Chondrocyte (in vitro differentiated cells): Measurements from ENCODE around the gene UTP4. TPM values are rescaled to one million over a fixed set of nuclear protein-coding genes. Genes with fewer than 3 reads are reported as not detected.

Experiments used
- DNase-seq: peaks from one replicate; pipeline ENCODE4 v3.0.0; 2021; ENCODE audit warnings: mixed read lengths, low spot score
- H3K27ac Mint-ChIP-seq: one replicate; pipeline ENCODE4 v1.8.0; 2021; ENCODE audit warnings: mild to moderate bottlenecking, moderate library complexity, mixed read lengths; ENCODE audit not compliant: unreplicated experiment
- H3K27me3 Mint-ChIP-seq: 2 replicates; pipeline ENCODE4 v1.8.0; 2021; ENCODE audit warnings: low read depth, mixed read lengths
- H3K36me3 Mint-ChIP-seq: 2 replicates; pipeline ENCODE4 v1.8.0; 2021; ENCODE audit warnings: low read depth, mixed read lengths
- H3K4me1 Mint-ChIP-seq: 2 replicates; pipeline ENCODE4 v1.8.0; 2021; ENCODE audit warnings: low read depth, mild to moderate bottlenecking, mixed read lengths
- H3K4me3 Mint-ChIP-seq: one replicate; pipeline ENCODE4 v1.8.0; 2021; ENCODE audit warnings: mild to moderate bottlenecking, moderate library complexity, mixed read lengths; ENCODE audit not compliant: unreplicated experiment
- H3K9me3 Mint-ChIP-seq: 2 replicates; pipeline ENCODE4 v1.8.0; 2021; ENCODE audit warnings: low read depth, mixed read lengths
- total RNA-seq: library from RNA; stranded (reverse); gene quantifications from 3 replicates; pipeline ENCODE4 v1.2.1, GENCODE V29; 2021
- TF ChIP-seq, protein P1 (sequence below): fragments of 200-600 bp; sonication (generic); IDR thresholded peaks from 2 replicates; pipeline ENCODE4 v1.5.0; 2021; ENCODE audit warnings: antibody characterized with exemption, mild to moderate bottlenecking, moderate library complexity

Gene UTP4
- total RNA-seq, 1 donor from 2014 or later, result 37.2 TPM

DNA sequence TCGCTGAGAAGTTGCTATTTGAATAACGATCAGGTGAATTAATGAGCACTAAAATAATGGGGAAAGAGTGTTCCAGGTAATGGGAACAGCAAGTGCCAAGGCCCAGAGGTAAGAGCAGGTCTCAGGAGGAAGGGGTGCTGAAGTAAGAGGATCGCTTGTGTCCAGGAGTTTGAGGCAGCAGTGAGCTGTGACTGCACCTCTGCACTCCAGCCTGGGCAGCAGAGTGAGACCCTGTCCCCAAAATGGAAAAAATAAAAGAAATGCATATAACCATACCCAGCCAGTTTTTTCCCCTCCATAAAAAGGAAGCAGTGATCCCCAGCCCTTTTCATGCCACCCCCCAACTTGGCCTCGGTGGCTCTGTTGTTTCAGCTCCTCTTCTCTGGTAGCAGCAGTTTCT is 43.8 kb upstream of the UTP4 start:
- no peak for DNase-seq
- Mint-ChIP-seq H3K27me3 (no peaks in the 10 kb centered on the region), H3K9me3 (no peaks in the 10 kb centered on the region), H3K4me3 (no peak overlapping the region), H3K36me3 (no peaks in the 10 kb centered on the region), H3K27ac (no peak overlapping the region), H3K4me1 (peaks cover 4% of the 10 kb centered on the region)
- TF ChIP-seq, protein P1, sequence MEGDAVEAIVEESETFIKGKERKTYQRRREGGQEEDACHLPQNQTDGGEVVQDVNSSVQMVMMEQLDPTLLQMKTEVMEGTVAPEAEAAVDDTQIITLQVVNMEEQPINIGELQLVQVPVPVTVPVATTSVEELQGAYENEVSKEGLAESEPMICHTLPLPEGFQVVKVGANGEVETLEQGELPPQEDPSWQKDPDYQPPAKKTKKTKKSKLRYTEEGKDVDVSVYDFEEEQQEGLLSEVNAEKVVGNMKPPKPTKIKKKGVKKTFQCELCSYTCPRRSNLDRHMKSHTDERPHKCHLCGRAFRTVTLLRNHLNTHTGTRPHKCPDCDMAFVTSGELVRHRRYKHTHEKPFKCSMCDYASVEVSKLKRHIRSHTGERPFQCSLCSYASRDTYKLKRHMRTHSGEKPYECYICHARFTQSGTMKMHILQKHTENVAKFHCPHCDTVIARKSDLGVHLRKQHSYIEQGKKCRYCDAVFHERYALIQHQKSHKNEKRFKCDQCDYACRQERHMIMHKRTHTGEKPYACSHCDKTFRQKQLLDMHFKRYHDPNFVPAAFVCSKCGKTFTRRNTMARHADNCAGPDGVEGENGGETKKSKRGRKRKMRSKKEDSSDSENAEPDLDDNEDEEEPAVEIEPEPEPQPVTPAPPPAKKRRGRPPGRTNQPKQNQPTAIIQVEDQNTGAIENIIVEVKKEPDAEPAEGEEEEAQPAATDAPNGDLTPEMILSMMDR, result no peak

DNA sequence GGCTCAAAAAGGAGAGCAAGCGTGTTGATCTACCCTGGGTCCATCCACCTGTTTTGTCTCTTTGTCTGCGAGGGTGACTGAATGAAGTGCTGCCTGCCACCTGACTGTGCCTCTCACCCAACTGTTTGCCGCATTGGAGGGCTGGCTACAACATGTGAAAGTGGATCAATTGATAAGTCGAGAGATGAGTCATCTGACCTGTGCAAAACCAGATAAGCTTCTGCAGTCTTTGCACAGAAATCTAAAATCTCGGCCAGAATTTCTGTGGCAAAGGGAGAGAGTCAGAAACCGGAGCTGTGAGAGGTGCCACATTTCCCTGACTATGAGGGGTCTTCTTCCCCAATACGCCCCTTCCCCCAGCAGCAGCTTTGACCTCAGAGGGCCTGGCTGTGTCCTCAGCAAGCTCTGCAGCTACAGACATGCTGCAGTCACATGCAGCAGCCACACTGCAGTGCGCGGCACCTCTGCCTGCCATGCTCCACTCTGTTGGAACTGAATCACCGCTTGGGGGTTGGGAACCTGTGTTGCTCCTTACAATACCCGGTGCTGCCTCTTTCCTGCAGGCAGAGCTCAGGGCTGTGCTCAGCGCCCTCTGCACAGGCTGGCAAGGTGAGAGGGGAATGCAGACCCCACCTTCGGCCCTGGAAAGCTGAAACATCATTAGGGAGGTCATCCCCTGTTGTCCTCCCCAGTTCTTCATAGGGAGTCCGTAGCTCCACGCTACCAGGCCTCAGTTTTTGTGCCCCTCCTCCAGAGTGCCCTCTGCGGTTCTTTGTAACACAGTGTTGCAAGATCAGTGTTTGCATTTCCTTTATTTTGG is 43.1 kb upstream of the UTP4 start:
- no peak overlapping the region for H3K27ac Mint-ChIP-seq
- H3K27me3 Mint-ChIP-seq, result no peaks in the 10 kb centered on the region
- no peak overlapping the region for H3K4me3 Mint-ChIP-seq
- H3K9me3 Mint-ChIP-seq, result no peaks in the 10 kb centered on the region
- H3K36me3 Mint-ChIP-seq, result no peaks in the 10 kb centered on the region
- DNase-seq, result no peak
- TF ChIP-seq, protein P1, result no peak
- H3K4me1 Mint-ChIP-seq, result peaks cover 4% of the 10 kb centered on the region

DNA sequence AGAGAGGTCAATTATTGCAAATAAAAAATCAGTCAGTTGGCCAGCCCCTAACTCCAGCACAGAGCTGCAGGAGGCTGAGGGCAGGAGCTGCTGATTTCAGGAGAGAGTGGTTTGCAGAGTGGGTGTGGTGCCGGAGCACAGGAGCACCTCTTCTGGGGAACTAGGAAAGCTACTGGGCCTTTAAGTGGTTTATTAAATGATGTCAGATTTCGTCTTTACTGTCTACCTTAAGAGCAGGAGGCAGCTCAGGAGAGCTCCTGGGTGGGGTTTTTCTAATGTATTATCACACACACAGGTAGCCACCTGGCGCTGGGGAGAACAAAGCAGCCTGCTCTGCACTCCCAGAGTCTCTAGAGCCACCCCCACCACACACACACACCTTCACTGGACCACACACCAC is 38.5 kb upstream of the UTP4 start:
- H3K4me3 Mint-ChIP-seq, result no peak overlapping the region
- H3K27ac Mint-ChIP-seq, result no peak overlapping the region
- no peaks in the 10 kb centered on the region for H3K9me3 Mint-ChIP-seq
- DNase-seq, result no peak
- no peaks in the 10 kb centered on the region for H3K36me3 Mint-ChIP-seq
- H3K4me1 Mint-ChIP-seq, result no peaks in the 10 kb centered on the region
- H3K27me3 Mint-ChIP-seq, result no peaks in the 10 kb centered on the region
- TF ChIP-seq, protein P1, result no peak

DNA sequence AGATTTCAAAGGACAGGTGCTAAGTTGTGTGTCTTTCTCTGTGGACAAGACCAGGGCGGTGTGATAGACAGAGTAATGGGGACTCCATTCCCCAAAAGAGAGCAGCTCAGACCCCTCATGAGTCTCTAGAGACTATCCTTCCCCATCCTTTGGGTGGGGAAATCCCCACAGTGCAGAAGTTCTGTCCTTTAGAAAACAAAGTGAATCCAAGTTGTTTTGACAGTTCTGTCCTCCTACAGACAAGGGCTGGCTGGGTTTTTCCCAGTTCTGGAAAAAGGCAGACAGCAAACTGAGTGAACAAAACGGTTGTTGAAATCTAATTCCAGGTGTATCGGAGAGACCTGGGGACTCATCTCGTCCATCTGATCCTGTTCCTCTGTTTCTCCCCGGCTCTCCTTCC is 37.9 kb upstream of the UTP4 start:
- Mint-ChIP-seq H3K27me3 (no peaks in the 10 kb centered on the region), H3K4me1 (no peaks in the 10 kb centered on the region), H3K9me3 (no peaks in the 10 kb centered on the region), H3K4me3 (no peak overlapping the region), H3K36me3 (no peaks in the 10 kb centered on the region), H3K27ac (no peak overlapping the region)
- TF ChIP-seq, protein P1, result no peak
- no peak for DNase-seq

DNA sequence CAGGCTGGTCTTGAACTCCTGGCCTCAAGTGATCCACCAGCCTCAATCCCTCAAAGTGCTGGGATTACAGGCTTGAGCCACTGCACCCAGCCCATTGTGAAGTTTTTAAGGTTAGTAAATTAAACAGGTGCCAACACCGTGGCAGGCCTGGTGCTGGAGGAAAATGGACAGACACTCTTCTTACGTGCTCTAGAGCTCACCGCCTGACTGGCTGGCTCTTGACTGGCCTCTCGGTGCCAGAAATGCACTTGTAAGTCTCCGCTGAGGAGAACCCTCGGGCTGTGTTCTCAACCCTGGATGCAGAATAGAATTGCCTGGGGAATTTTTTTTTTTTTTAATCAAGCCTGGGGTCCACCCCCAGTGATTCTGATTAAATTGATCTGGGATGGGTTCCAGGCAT is 37.3 kb upstream of the UTP4 start:
- no peaks in the 10 kb centered on the region for H3K27me3 Mint-ChIP-seq
- no peaks in the 10 kb centered on the region for H3K4me1 Mint-ChIP-seq
- TF ChIP-seq, protein P1, result no peak
- no peaks in the 10 kb centered on the region for H3K9me3 Mint-ChIP-seq
- DNase-seq, result no peak
- no peak overlapping the region for H3K27ac Mint-ChIP-seq
- no peaks in the 10 kb centered on the region for H3K36me3 Mint-ChIP-seq
- no peak overlapping the region for H3K4me3 Mint-ChIP-seq
